H9 (cell line): ENCODE data around the gene FGD5. TPM values are rescaled to one million over a fixed set of nuclear protein-coding genes. Genes with fewer than 3 reads are reported as not detected.

Source experiments
- DNase-seq: peaks from one replicate; pipeline ENCODE4 v3.0.0-alpha.2; 2017
- H2AFZ ChIP-seq: one replicate; pipeline ENCODE4 v1.6.1; 2013; ENCODE audit warnings: mild to moderate bottlenecking, low read length, control low read depth, moderate library complexity
- H2AK5ac ChIP-seq: 2 replicates; pipeline ENCODE4 v1.6.1; 2013; ENCODE audit warnings: low read length, control low read depth, mixed read lengths; ENCODE audit not compliant: insufficient read length
- H2BK120ac ChIP-seq: one replicate; pipeline ENCODE4 v1.6.1; 2013; ENCODE audit warnings: low read depth, mild to moderate bottlenecking, low read length, control low read depth, inconsistent platforms; ENCODE audit not compliant: poor library complexity, severe bottlenecking
- H2BK12ac ChIP-seq: 2 replicates; pipeline ENCODE4 v1.6.1; 2013; ENCODE audit warnings: low read length, control low read depth, mixed read lengths, low read depth; ENCODE audit not compliant: insufficient read length
- H2BK15ac ChIP-seq: 2 replicates; pipeline ENCODE4 v1.6.1; 2013; ENCODE audit warnings: low read depth, low read length, control low read depth
- H2BK20ac ChIP-seq: one replicate; pipeline ENCODE4 v1.6.1; 2013; ENCODE audit warnings: low read depth, mild to moderate bottlenecking, low read length, control low read depth, inconsistent platforms; ENCODE audit not compliant: poor library complexity, severe bottlenecking
- H2BK5ac ChIP-seq: 2 replicates; pipeline ENCODE4 v1.6.1; 2013; ENCODE audit warnings: low read length, control low read depth, mixed read lengths; ENCODE audit not compliant: insufficient read length
- H3K14ac ChIP-seq: 2 replicates; pipeline ENCODE4 v1.6.1; 2013; ENCODE audit warnings: low read length, control low read depth; ENCODE audit not compliant: insufficient read depth
- H3K18ac ChIP-seq: 2 replicates; pipeline ENCODE4 v1.6.1; 2013; ENCODE audit warnings: low read depth, mild to moderate bottlenecking, mixed read lengths, low read length, control low read depth; ENCODE audit not compliant: insufficient read length
- H3K23ac ChIP-seq: 2 replicates; pipeline ENCODE4 v1.6.1; 2013; ENCODE audit warnings: low read length, control low read depth, mixed read lengths, low read depth; ENCODE audit not compliant: insufficient read length
- H3K23me2 ChIP-seq: 2 replicates; pipeline ENCODE4 v1.6.1; 2013; ENCODE audit warnings: low read depth, mild to moderate bottlenecking, mixed read lengths, low read length, control low read depth; ENCODE audit not compliant: insufficient read length, poor library complexity, severe bottlenecking
- H3K27ac ChIP-seq: 2 replicates; pipeline ENCODE4 v1.5.1; 2013; ENCODE audit warnings: low read length, control low read depth, mixed read lengths, low read depth; ENCODE audit not compliant: insufficient read length
- H3K27me3 ChIP-seq: 2 replicates; pipeline ENCODE4 v1.6.1; 2013; ENCODE audit warnings: low read length, control low read depth, inconsistent platforms; ENCODE audit not compliant: insufficient read depth
- H3K4ac ChIP-seq: 2 replicates; pipeline ENCODE4 v1.6.1; 2013; ENCODE audit warnings: low read depth, mild to moderate bottlenecking, control low read depth, inconsistent platforms, low read length, moderate library complexity
- H3K4me1 ChIP-seq: 2 replicates; pipeline ENCODE4 v1.6.1; 2013; ENCODE audit warnings: low read length, control low read depth, inconsistent platforms; ENCODE audit not compliant: insufficient read depth
- H3K4me2 ChIP-seq: 2 replicates; pipeline ENCODE4 v1.6.1; 2013; ENCODE audit warnings: low read length, control low read depth, mixed read lengths; ENCODE audit not compliant: insufficient read length, insufficient read depth
- H3K56ac ChIP-seq: 2 replicates; pipeline ENCODE4 v1.6.1; 2013; ENCODE audit warnings: low read depth, mild to moderate bottlenecking, mixed read lengths, low read length, control low read depth; ENCODE audit not compliant: insufficient read length
- H3K79me1 ChIP-seq: 2 replicates; pipeline ENCODE4 v1.6.1; 2013; ENCODE audit warnings: low read depth, mild to moderate bottlenecking, moderate library complexity, low read length, control low read depth, inconsistent platforms; ENCODE audit not compliant: insufficient read depth, poor library complexity, severe bottlenecking
- H3K79me2 ChIP-seq: 2 replicates; pipeline ENCODE4 v1.6.1; 2013; ENCODE audit warnings: low read length, control low read depth, inconsistent platforms; ENCODE audit not compliant: insufficient read depth
- H3K9ac ChIP-seq: 2 replicates; pipeline ENCODE4 v1.6.1; 2013; ENCODE audit warnings: low read length, control low read depth, mixed read lengths; ENCODE audit not compliant: insufficient read length; ENCODE audit errors: extremely low read depth
- H3K9me3 ChIP-seq: one replicate; pipeline ENCODE4 v1.6.1; 2013; ENCODE audit warnings: low read depth, low read length, inconsistent platforms; ENCODE audit not compliant: control insufficient read depth
- H3T11ph ChIP-seq: one replicate; pipeline ENCODE4 v1.6.1; 2013; ENCODE audit warnings: mild to moderate bottlenecking, low read length, control low read depth, inconsistent platforms
- H4K20me1 ChIP-seq: one replicate; pipeline ENCODE4 v1.6.1; 2013; ENCODE audit not compliant: control insufficient read depth, insufficient read length, insufficient read depth
- H4K5ac ChIP-seq: 2 replicates; pipeline ENCODE4 v1.6.1; 2013; ENCODE audit warnings: low read depth, mild to moderate bottlenecking, mixed read lengths, low read length, control low read depth; ENCODE audit not compliant: insufficient read length
- H4K8ac ChIP-seq: replicated peaks from 2 replicates; pipeline ENCODE4 v1.6.1; 2013; ENCODE audit warnings: low read length, control low read depth, mixed read lengths, low read depth; ENCODE audit not compliant: insufficient read length
- H4K91ac ChIP-seq: 2 replicates; pipeline ENCODE4 v1.6.1; 2013; ENCODE audit warnings: low read depth, mild to moderate bottlenecking, moderate library complexity, mixed read lengths, low read length, control low read depth; ENCODE audit not compliant: insufficient read length
- H3K27ac Mint-ChIP-seq, 3 experiments: 2 replicates in 2 of 3; 3 replicates in 1 of 3; pipeline ENCODE4 v1.8.0; 2020 to 2021; ENCODE audit warnings: mixed read lengths in 3 of 3, mild to moderate bottlenecking in 1 of 3, moderate library complexity in 1 of 3
- H3K27me3 Mint-ChIP-seq: 2 replicates; pipeline ENCODE4 v1.8.0; 2021; ENCODE audit warnings: low read depth, mild to moderate bottlenecking, moderate library complexity, mixed read lengths
- H3K36me3 Mint-ChIP-seq, 3 experiments: 2 replicates in 2 of 3; 3 replicates in 1 of 3; pipeline ENCODE4 v1.8.0; 2020 to 2021; ENCODE audit warnings: low read depth in 3 of 3, mixed read lengths in 3 of 3; ENCODE audit not compliant: insufficient read depth in 1 of 3
- H3K4me1 Mint-ChIP-seq, 2 experiments: 2 replicates each; pipeline ENCODE4 v1.8.0; 2020; ENCODE audit warnings: mixed read lengths in 2 of 2
- H3K4me3 Mint-ChIP-seq, 2 experiments: 2 replicates in 1 of 2; 3 replicates in 1 of 2; pipeline ENCODE4 v1.8.0; 2020 to 2021; ENCODE audit warnings: mild to moderate bottlenecking in 2 of 2, mixed read lengths in 2 of 2, moderate library complexity in 1 of 2
- H3K9me3 Mint-ChIP-seq, 2 experiments: 2 replicates in 1 of 2; 3 replicates in 1 of 2; pipeline ENCODE4 v1.8.0; 2020; ENCODE audit warnings: mild to moderate bottlenecking in 2 of 2, mixed read lengths in 2 of 2, moderate library complexity in 1 of 2
- WGBS: extraction: QIAGEN DNeasy Blood & Tissue Kit; methylation state at CpG from one replicate; pipeline ENCODE4 v1.1.7; 2013; ENCODE audit warnings: missing lambda C conversion rate, low lambda C conversion rate, mixed read lengths; ENCODE audit not compliant: insufficient read length; ENCODE audit errors: extremely low coverage; 5-methylcytosine and 5-hydroxymethylcytosine counted together
- total RNA-seq: library from RNA; stranded (reverse); gene quantifications from 2 replicates; pipeline ENCODE4 v1.2.1, GENCODE V29; 2021
- TF ChIP-seq, protein P1 (sequence below): fragments of 200-600 bp; sonication (generic); conservative IDR thresholded peaks from 3 replicates; pipeline ENCODE4 v1.8.0; 2021; ENCODE audit warnings: antibody characterized with exemption, mild to moderate bottlenecking

FGD5 gene
- total RNA-seq, 1 experiment from 2014 or later, result 7.8 TPM

DNA sequence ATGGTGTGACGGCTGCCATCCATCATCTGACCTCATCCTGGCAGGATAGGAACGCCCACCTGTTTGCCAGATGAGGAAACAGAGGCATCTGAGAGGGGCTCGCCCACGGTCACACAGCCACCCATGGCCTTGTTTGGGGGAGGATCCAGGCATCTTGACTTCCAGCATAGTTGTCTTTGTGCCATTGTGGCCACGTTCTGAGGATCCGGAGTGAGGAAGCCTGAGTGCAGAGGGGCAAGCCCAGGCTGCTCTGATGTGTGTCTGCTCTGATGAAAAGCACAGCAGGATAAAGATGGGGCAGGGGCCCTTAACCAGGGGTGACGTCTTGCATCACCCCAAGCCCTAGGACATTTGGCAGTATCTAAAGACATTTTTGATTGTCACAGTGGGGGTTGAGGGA is 58.7 kb downstream of the FGD5 start:
- Mint-ChIP-seq H3K4me3 (no peak overlapping the region), H3K4me1 (peaks cover 22 to 26% of the 10 kb centered on the region in 2 experiments), H3K27ac (peak overlapping the region in 1 of 3 experiments; percentile 22; a peak in 2 of 7 replicates), H3K36me3 (no peaks in the 10 kb centered on the region; a peak in 1 of 7 replicates), H3K27me3 (peaks cover 3% of the 10 kb centered on the region; the same call in 1 of the 2 replicates), H3K9me3 (no peaks in the 10 kb centered on the region)
- Histone ChIP-seq H3K14ac (no peak overlapping the region), H3K27me3 (no peaks in the 10 kb centered on the region), H2BK15ac (no peak overlapping the region), H3K4ac (no peak overlapping the region), H3K9me3 (no peaks in the 10 kb centered on the region), H4K20me1 (no peaks in the 10 kb centered on the region), H3K23me2 (no peaks in the 10 kb centered on the region), H3K56ac (no peak overlapping the region), H2AK5ac (no peak overlapping the region), H4K91ac (no peak overlapping the region), H2BK12ac (no peak overlapping the region), H2BK120ac (no peak overlapping the region), H2BK20ac (no peak overlapping the region), H3K18ac (no peak overlapping the region), H3K4me2 (no peak overlapping the region), H3T11ph (no peak overlapping the region), H2AFZ (no peak overlapping the region), H3K79me2 (no peaks in the 10 kb centered on the region), H3K4me1 (peaks cover 4% of the 10 kb centered on the region; the same call in 1 of the 2 replicates), H3K23ac (no peak overlapping the region), H3K9ac (no peak overlapping the region), H4K5ac (no peak overlapping the region), H4K8ac (no peak overlapping the region), H3K27ac (no peak overlapping the region), H3K79me1 (no peaks in the 10 kb centered on the region), H2BK5ac (no peak overlapping the region)
- TF ChIP-seq, protein P1, sequence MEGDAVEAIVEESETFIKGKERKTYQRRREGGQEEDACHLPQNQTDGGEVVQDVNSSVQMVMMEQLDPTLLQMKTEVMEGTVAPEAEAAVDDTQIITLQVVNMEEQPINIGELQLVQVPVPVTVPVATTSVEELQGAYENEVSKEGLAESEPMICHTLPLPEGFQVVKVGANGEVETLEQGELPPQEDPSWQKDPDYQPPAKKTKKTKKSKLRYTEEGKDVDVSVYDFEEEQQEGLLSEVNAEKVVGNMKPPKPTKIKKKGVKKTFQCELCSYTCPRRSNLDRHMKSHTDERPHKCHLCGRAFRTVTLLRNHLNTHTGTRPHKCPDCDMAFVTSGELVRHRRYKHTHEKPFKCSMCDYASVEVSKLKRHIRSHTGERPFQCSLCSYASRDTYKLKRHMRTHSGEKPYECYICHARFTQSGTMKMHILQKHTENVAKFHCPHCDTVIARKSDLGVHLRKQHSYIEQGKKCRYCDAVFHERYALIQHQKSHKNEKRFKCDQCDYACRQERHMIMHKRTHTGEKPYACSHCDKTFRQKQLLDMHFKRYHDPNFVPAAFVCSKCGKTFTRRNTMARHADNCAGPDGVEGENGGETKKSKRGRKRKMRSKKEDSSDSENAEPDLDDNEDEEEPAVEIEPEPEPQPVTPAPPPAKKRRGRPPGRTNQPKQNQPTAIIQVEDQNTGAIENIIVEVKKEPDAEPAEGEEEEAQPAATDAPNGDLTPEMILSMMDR, result no peak
- WGBS, result no CpG with 5 or more reads among the region's 7 CpGs
- DNase-seq, result no peak
